Testis (tissue), 3 donors: ENCODE results near the gene DROSHA. TPM values are rescaled to one million over a fixed set of nuclear protein-coding genes. Genes with fewer than 3 reads are reported as not detected.

Experiments
- DNase-seq: peaks from one replicate; pipeline ENCODE4 v3.0.0-alpha.2; 2019
- H3K27ac ChIP-seq, 2 donors: fragments of 200-600 bp; sonication (generic); one replicate each; pipeline ENCODE4 v1.5.1; 2019
- H3K27me3 ChIP-seq: fragments of 200-600 bp; sonication (generic); one replicate; pipeline ENCODE4 v1.5.1; 2019
- H3K36me3 ChIP-seq: fragments of 200-600 bp; sonication (generic); one replicate; pipeline ENCODE4 v1.5.1; 2017; ENCODE audit warnings: low read depth; ENCODE audit errors: missing control alignments
- H3K4me1 ChIP-seq: fragments of 200-600 bp; sonication (generic); one replicate; pipeline ENCODE4 v1.5.1; 2019
- H3K4me3 ChIP-seq, 2 donors: fragments of 200-600 bp; sonication (generic); one replicate each; pipeline ENCODE4 v1.5.1; 2017 to 2019
- H3K9me3 ChIP-seq: fragments of 200-600 bp; sonication (generic); one replicate; pipeline ENCODE4 v1.5.1; 2017
- CTCF ChIP-seq, 3 experiments: fragments of 450-650 bp in 2 of 3; fragments of 200-600 bp in 1 of 3; sonication (generic) in 1 of 3; IDR thresholded peaks; one replicate each; pipeline ENCODE4 v1.5.1; 2016 to 2019; ENCODE audit warnings: antibody characterized with exemption in 3 of 3, mild to moderate bottlenecking in 2 of 3, moderate library complexity in 1 of 3
- POLR2A ChIP-seq: fragments of 450-650 bp; IDR thresholded peaks from one replicate; pipeline ENCODE4 v1.6.1; 2017; ENCODE audit warnings: antibody characterized with exemption, mild to moderate bottlenecking, moderate library complexity
- WGBS, 2 donors: methylation state at CpG; one replicate each; pipeline ENCODE4 v1.1.5; 2018; 5-methylcytosine and 5-hydroxymethylcytosine counted together
- intact Hi-C: fragments of 100-400 bp; cut with DNase I; formaldehyde crosslinking; loops from one replicate; pipeline ENCODE4 v1.15.1; 2023; ENCODE audit warnings: low total_unique reads
- polyA plus RNA-seq: library from polyadenylated mRNA; stranded (reverse); fragments of 350-450 nt; fragmentation: Illumina TruSeq; extraction: RNeasy Lipid Tissue Mini Kit (QIAGEN cat#74804); gene quantifications from one replicate; pipeline ENCODE4 v1.2.3, GENCODE V29; 2014; ENCODE audit warnings: low read depth, low replicate concordance; ENCODE audit not compliant: insufficient read depth
- total RNA-seq, 2 donors: library from RNA; depleted of rRNA; stranded (reverse); fragments of >200 nt; gene quantifications; one replicate each; pipeline ENCODE4 v1.2.3, GENCODE V29; 2016

Gene DROSHA
- total and polyA plus RNA-seq, 3 donors from 2014 or later, result 23.3 to 79.6 (median 50.4) TPM

- intact Hi-C loops, result no loop called here
- no peaks in the 10 kb centered on the region for H3K36me3 ChIP-seq
- no peaks in the 10 kb centered on the region for H3K4me1 ChIP-seq
- no peak overlapping the region for H3K4me3 ChIP-seq
- no peak overlapping the region for H3K27ac ChIP-seq
- no peaks in the 10 kb centered on the region for H3K9me3 ChIP-seq
- no peaks in the 10 kb centered on the region for H3K27me3 ChIP-seq
- 75 to 87% methylated on average over 2 of the region's 2 CpGs for WGBS, 2 donors
- no peak for TF ChIP-seq CTCF (IDR thresholded peaks at IDR 0.05)
- TF ChIP-seq POLR2A, result no peak
- DNase-seq, result no peak
Observed at GRCh38 chr5:31455172-31455571, 76.7 kb downstream of the DROSHA start.

- intact Hi-C loops, result no loop called here
- TF ChIP-seq POLR2A (no peak), CTCF (IDR thresholded peaks at IDR 0.05) (no peak)
- H3K4me1 ChIP-seq, result no peaks in the 10 kb centered on the region
- H3K36me3 ChIP-seq, result no peaks in the 10 kb centered on the region
- 87 to 91% methylated on average over 2 of the region's 2 CpGs for WGBS, 2 donors
- no peaks in the 10 kb centered on the region for H3K9me3 ChIP-seq
- DNase-seq, result no peak
- no peak overlapping the region for H3K27ac ChIP-seq
- H3K4me3 ChIP-seq, result no peak overlapping the region
- H3K27me3 ChIP-seq, result no peaks in the 10 kb centered on the region
Observed at GRCh38 chr5:31453522-31453921, 78.4 kb downstream of the DROSHA start.

- Histone ChIP-seq H3K27me3 (no peaks in the 10 kb centered on the region), H3K36me3 (no peaks in the 10 kb centered on the region), H3K4me3 (no peak overlapping the region), H3K27ac (no peak overlapping the region), H3K9me3 (no peaks in the 10 kb centered on the region), H3K4me1 (no peaks in the 10 kb centered on the region)
- no peak for DNase-seq
- intact Hi-C loops, result no loop called here
- TF ChIP-seq CTCF (IDR thresholded peaks at IDR 0.05) (no peak), POLR2A (no peak)
- 0 to 93% methylated on average over 1 of the region's 1 CpG for WGBS, 2 donors
Observed at GRCh38 chr5:31452314-31452713, 79.6 kb downstream of the DROSHA start.

DNA sequence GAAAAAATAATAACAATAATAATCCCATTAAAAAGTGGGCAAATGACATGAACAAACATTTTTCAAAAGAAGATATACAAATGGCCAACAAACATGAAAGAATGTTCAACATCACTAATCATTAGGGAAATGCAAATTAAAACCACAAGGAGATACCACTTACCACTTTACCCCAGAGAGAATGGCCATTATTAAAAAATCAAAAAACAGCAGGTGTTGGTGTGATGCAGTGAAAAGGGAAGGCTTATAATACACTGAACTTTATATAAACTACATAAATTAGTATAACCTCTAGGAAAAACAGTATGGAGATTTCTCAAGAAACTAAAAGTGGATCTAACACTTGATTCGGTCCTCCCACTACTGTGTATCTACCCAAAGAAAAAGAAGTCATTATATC, 81.9 kb downstream of the DROSHA start:
- intact Hi-C loops, result no loop called here
- TF ChIP-seq POLR2A, result no peak
- no peak for TF ChIP-seq CTCF (IDR thresholded peaks at IDR 0.05)
- 84 to 100% methylated on average over 1 of the region's 1 CpG for WGBS, 2 donors
- H3K4me3 ChIP-seq, result no peak overlapping the region
- H3K27ac ChIP-seq, result no peak overlapping the region
- H3K36me3 ChIP-seq, result no peaks in the 10 kb centered on the region
- H3K4me1 ChIP-seq, result no peaks in the 10 kb centered on the region
- DNase-seq, result no peak
- no peaks in the 10 kb centered on the region for H3K27me3 ChIP-seq
- H3K9me3 ChIP-seq, result no peaks in the 10 kb centered on the region

GRCh38 chr5:31449174-31449573, 82.7 kb downstream of the DROSHA start:
- 93 to 96% methylated on average over 7 of the region's 7 CpGs for WGBS, 2 donors
- no peaks in the 10 kb centered on the region for H3K9me3 ChIP-seq
- no peak overlapping the region for H3K27ac ChIP-seq
- no peaks in the 10 kb centered on the region for H3K4me1 ChIP-seq
- H3K4me3 ChIP-seq, result no peak overlapping the region
- no peaks in the 10 kb centered on the region for H3K27me3 ChIP-seq
- TF ChIP-seq CTCF (IDR thresholded peaks at IDR 0.05), result no peak
- no peak for TF ChIP-seq POLR2A
- H3K36me3 ChIP-seq, result no peaks in the 10 kb centered on the region
- no peak for DNase-seq
- intact Hi-C loops, result no loop called here
